Thyroid gland (tissue), 4 donors: ENCODE measurements around the gene HS3ST3A1.

Experiments used
- POLR2A ChIP-seq, 2 donors: fragments of 450-650 bp; IDR thresholded peaks; one replicate each; pipeline ENCODE4 v1.6.1; 2017; ENCODE audit warnings: antibody characterized with exemption in 2 of 2, mild to moderate bottlenecking in 2 of 2, moderate library complexity in 1 of 2
- TF ChIP-seq, protein P1 (sequence below), 6 experiments: fragments of 200-600 bp in 3 of 6; fragments of 450-650 bp in 3 of 6; sonication (generic) in 3 of 6; IDR thresholded peaks; one replicate each; pipeline ENCODE4 v1.5.1; 2016 to 2019; ENCODE audit warnings: antibody characterized with exemption in 6 of 6, mild to moderate bottlenecking in 2 of 6, inconsistent platforms in 1 of 6, moderate library complexity in 1 of 6

DNA sequence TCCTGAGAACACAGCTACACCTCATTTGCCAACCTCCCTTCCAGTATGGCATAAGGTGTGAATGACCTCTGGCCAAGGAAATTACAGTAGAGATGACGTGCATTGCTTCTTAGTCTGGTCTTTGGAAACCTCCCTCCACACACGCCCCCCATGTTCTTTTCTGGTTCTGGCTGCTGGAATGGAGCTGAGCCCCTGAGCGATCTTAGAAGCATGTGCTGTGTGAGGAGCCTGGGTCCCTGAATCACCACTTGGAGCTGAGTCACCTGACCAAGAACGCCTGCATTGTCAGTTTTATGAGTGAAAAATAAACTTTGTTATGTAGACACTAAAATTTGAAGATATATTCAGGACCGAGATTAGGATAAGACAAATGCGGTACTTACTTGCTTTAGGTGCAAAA, 51.4 kb downstream of the HS3ST3A1 start:
- TF ChIP-seq, protein P1, sequence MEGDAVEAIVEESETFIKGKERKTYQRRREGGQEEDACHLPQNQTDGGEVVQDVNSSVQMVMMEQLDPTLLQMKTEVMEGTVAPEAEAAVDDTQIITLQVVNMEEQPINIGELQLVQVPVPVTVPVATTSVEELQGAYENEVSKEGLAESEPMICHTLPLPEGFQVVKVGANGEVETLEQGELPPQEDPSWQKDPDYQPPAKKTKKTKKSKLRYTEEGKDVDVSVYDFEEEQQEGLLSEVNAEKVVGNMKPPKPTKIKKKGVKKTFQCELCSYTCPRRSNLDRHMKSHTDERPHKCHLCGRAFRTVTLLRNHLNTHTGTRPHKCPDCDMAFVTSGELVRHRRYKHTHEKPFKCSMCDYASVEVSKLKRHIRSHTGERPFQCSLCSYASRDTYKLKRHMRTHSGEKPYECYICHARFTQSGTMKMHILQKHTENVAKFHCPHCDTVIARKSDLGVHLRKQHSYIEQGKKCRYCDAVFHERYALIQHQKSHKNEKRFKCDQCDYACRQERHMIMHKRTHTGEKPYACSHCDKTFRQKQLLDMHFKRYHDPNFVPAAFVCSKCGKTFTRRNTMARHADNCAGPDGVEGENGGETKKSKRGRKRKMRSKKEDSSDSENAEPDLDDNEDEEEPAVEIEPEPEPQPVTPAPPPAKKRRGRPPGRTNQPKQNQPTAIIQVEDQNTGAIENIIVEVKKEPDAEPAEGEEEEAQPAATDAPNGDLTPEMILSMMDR (IDR thresholded peaks at IDR 0.05) = no peak
- no peak for TF ChIP-seq POLR2A (IDR thresholded peaks at IDR 0.05)
